HG03565 (cell line): ENCODE data around the gene LPCAT1.
A peak's percentile ranks its signal among the peaks of the same experiment; 100 is the strongest.
"Not testable (repeated sequence)": the region's sequence is repeated elsewhere in the genome, so short reads cannot be mapped to it uniquely, and the experiment has no call there.

Experiments
- ATAC-seq: cut with Tn5 transposase; IDR thresholded peaks from one replicate; pipeline ENCODE4 v1.9.1; 2021; ENCODE audit warnings: mild to moderate bottlenecking, moderate library complexity; ENCODE audit not compliant: unreplicated experiment

LPCAT1 gene

GRCh38 chr5:1541702-1542400 lies 18.1 kb upstream of the LPCAT1 start:
- no peak for ATAC-seq

- no peak for ATAC-seq
These were observed 17.3 kb upstream of the LPCAT1 start for GRCh38 chr5:1540831-1541701.

GRCh38 chr5:1540166-1540565 lies 16.4 kb upstream of the LPCAT1 start:
- ATAC-seq, result no peak

- ATAC-seq, result not testable (repeated sequence)
These were observed 15.8 kb upstream of the LPCAT1 start for GRCh38 chr5:1539393-1540161.

- ATAC-seq, result no peak
These were observed 15.1 kb upstream of the LPCAT1 start for GRCh38 chr5:1538741-1539392.

GRCh38 chr5:1538276-1538675 lies 14.5 kb upstream of the LPCAT1 start:
- ATAC-seq, result no peak

- no peak for ATAC-seq
These were observed 13.9 kb upstream of the LPCAT1 start for GRCh38 chr5:1537603-1538154.

- no peak for ATAC-seq
These were observed 13.3 kb upstream of the LPCAT1 start for GRCh38 chr5:1536871-1537602.

GRCh38 chr5:1536322-1536845 lies 12.6 kb upstream of the LPCAT1 start:
- peak; percentile 95 for ATAC-seq

GRCh38 chr5:1535646-1536045 lies 11.9 kb upstream of the LPCAT1 start:
- no peak for ATAC-seq

- ATAC-seq, result no peak
These were observed 8.6 kb upstream of the LPCAT1 start for GRCh38 chr5:1532384-1532783.

- ATAC-seq, result no peak
These were observed 5.7 kb upstream of the LPCAT1 start for GRCh38 chr5:1529498-1529897.

- no peak for ATAC-seq
These were observed 3.9 kb upstream of the LPCAT1 start for GRCh38 chr5:1527533-1528205.

GRCh38 chr5:1526681-1527131 lies 2.9 kb upstream of the LPCAT1 start:
- ATAC-seq, result no peak

GRCh38 chr5:1526190-1526631 lies 2.5 kb upstream of the LPCAT1 start:
- ATAC-seq, result no peak

- no peak for ATAC-seq
These were observed 1.9 kb upstream of the LPCAT1 start for GRCh38 chr5:1525624-1526189.

GRCh38 chr5:1524799-1525623 lies 1.3 kb upstream of the LPCAT1 start:
- ATAC-seq, result no peak

- ATAC-seq, result no peak
These were observed 680 bp upstream of the LPCAT1 start for GRCh38 chr5:1524481-1524798.
